ENCODE results near the gene PTPRA. TPM values are rescaled to one million over a fixed set of nuclear protein-coding genes. Genes with fewer than 3 reads are reported as not detected.

PTPRA gene
- total RNA-seq, 1 experiment from 2014 or later, result 12.2 TPM

DNA sequence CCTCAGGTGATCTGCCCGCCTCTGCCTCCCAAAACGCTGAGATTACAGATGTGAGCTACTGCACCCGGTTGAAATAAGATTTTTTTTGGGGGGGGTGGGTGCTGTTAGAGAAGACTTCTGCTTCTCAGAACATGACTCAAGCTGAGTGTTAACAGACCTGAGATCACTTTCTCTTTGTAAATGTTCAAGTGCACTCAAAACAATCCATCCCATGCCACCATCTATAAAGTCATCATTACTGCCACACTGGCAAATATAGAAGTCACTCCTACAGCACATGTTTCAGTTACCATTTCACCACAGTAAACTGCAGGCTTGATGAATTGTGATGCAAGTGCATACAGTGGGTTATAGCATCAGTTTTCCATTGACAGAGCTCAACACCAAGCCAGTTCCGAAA, 23.8 kb upstream of the PTPRA start:
- DNase-seq (ENCODE audit: low read depth), result no peak

DNA sequence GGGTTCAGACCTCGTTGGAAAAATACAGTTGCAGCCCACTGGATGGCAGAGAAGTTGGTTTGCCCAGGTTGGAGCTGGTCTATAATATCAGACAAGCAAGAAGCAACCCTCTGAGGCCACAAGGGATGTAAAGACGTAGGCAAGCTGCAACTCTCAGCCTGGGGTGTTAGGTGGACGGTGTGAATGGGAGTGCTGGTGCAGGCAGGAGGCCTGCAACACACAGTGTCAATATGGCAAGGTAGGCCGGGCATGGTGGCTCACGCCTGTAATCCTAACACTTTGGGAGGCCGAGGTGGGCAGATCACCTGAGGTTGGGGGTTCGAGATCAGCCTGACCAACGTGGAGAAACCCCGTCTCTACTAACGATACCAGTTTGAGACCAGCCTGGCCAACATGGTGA, 22.2 kb upstream of the PTPRA start:
- DNase-seq (ENCODE audit: low read depth), result no peak

GRCh38 chr20:2858591-2858990, 14.7 kb upstream of the PTPRA start:
- no peak for DNase-seq (ENCODE audit: low read depth)

DNA sequence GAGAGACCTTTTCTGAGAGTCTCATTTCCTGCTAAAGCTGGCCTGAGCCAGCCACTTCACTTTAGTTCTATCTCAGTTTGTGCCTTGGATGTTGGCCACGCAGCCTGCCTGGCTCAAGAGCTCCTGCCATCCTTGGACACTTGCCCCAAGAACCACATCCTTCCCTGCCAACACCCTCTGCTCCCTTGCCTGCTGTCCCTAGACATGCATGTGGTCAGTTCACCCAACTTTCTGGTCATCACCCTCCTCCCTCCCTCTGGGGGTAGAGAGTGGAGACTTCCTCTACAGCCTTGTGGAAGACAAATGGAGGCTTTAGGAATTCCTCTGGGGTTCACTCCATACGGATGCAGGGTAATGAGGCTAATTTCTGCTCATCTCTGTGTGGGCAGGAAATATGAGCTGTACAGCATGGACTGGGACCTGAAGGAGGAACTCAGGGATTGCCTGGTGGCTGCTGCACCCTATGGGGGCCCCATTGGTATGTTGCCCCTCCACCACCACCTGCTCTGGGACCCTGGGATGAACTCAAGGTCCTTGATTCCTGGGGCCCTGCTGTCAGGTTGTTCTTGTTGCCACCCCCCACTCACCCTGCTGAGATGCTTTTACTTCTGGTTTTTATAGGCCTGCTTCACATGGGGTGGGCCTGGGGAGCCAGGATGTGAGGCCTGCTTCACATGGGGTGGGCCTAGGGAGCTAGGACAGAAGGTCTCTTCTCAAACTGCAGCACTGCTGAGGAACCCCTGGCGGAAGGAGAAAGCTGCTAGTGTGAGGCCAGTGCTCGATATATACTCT, 13.8 kb upstream of the PTPRA start:
- no peak for DNase-seq (ENCODE audit: low read depth)

DNA sequence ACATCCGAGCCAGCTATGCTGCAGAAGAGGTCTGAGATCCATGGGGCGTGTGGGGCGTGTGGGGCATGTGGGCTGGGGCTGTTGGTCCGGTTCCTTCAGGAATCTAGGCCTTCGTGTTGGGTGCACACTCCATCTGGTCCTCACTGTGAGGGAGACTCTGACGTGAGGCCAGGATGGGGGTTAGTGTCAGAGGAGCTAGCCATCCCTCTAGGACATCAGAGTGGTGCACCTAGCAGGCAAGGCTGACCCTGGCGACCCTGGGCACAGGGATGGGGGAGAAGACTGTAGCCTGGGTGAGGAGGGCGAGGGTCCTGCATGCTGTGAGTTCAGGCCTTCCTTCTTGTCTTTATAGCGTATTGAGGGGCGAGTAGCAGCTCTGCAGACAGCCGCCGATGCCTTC, 8.7 kb upstream of the PTPRA start:
- no peak for DNase-seq (ENCODE audit: low read depth)

GRCh38 chr20:2865101-2865500, 8.2 kb upstream of the PTPRA start:
- DNase-seq (ENCODE audit: low read depth), result no peak

- DNase-seq (ENCODE audit: low read depth), result no peak
Observed at GRCh38 chr20:2865630-2866029, 7.7 kb upstream of the PTPRA start.

DNA sequence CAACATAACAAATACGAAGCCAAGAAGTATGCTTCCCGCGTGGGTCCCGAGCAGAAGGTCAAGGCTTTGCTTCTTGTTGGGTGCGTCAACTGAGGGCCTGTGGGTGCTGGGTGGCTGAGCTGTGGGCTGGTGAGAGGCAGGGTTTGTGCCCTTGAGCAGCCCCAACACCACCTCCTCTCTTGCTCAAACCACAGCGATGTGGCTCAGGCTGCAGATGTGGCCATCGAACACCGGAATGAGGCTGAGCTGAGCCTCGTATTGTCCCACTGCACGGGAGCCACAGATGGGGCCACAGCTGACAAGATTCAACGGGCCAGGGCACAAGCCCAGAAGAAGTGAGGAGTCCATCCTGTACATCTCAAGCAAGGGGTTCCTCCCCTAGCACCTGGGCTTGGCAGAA, 7.0 kb upstream of the PTPRA start:
- no peak for DNase-seq (ENCODE audit: low read depth)

GRCh38 chr20:2867081-2867864, 6.0 kb upstream of the PTPRA start:
- DNase-seq (ENCODE audit: low read depth), result peak; percentile 35

GRCh38 chr20:2869381-2869780, 3.9 kb upstream of the PTPRA start:
- no peak for DNase-seq (ENCODE audit: low read depth)

GRCh38 chr20:2871111-2871465, 2.2 kb upstream of the PTPRA start:
- DNase-seq (ENCODE audit: low read depth), result peak; percentile 44

DNA sequence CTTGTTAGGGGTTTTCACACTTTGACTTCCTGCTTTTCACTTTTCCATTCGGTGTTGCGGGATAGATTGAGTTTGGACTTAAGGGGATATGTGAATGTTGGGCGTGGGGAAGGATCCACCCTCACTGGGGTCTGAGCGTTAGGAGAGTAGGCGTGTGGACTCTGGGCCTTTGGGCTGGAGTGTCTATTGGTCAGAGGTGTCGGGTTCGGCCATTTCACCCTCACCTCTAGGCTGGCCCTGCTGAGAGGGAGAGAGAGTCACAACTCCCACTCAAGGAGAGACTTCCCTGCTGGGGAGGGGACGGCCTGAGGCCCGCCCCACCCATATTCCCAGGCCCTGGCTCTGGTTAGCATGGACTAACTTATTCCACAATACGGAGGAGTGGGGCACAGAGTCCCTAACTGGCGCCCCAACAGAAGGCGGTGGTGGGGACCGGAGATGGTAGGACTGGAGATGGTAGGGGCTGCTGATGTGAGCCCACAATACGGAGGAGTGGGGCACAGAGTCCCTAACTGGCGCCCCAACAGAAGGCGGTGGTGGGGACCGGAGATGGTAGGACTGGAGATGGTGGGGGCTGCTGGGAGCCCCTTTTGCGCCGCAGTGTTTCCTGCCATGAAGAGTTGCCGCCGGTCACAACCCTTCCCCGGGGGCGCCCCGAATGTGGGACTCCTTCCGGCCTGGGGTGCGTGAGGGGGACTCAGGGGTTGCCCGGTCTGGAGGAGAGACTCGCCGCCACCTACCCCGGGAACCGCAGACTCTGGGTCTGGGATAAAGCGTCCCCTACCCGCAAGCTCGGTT, 1.4 kb upstream of the PTPRA start:
- DNase-seq (ENCODE audit: low read depth), result no peak

DNA sequence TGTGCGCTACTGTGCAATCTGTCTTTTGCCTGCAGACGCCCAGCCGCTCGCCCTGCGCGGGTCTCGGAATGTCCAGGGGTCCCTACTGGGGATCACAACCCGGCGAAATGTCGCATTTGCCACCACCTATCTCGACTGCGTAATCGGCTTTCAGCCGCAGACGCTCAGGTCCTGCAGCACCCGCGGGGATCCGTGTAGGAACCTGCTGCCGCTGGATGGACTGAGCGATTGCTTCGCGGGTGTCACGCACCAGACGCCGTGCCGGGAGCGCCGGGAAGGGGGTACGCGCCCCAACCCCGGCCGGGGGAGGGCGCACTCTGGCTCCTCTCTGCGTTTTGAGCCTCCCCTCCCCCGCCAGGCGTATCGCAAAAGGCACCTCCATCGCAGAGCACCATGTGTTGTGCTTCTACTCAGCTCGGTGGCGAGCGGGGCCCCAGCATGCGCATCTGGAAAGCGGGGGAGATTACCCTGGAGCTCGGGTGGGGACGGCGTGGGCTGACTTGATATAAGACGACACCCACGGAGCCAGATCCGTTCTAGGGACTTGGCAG, 747 bp upstream of the PTPRA start:
- DNase-seq (ENCODE audit: low read depth), result peak; percentile 52

GRCh38 chr20:2873747-2874041, 413 bp downstream of the PTPRA start:
- no peak for DNase-seq (ENCODE audit: low read depth)

DNA sequence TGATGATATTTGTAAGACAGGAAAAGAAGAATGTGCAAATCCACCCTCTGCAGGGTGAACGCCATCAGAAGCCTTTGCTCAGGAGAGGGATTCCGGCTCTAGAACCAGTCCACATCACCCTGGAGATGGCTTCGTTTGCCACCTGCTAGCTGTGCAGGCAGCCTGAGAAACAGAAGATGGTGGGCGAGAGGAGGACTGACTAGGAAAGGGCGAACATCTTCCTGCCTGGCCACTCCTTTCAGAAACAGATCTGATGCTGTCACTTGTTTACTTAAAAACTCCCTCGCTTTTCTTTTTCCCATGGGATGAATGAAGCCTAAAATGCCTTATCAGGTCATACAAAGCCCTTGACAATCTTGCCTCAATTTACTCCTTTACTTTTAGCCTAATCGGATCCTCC, 1.2 kb downstream of the PTPRA start:
- peak; percentile 11 for DNase-seq (ENCODE audit: low read depth)

DNA sequence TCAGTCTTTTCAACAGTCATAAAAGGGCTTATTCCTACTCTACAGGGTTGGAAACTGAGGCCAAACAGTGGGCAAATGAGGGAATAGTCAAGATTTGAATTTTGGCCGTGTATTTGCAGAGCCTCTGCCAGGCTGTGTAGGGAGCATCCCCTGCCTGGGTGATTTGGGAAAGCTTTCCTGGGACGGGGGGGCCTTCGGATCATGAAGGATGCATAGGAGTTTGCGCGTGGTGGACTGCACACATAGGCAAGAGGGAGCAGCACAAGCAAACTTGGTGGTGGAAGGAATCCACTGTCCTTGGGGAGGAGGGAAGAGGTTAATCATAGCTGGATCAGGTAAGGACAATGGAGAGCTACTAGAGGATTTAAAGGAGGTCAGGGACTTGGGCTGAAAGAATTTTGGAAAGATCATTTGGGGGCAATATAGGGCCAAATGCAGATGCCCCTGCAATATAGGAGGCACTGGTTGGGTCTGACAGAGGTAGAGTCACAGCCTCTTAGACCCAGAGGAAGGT, 2.5 kb downstream of the PTPRA start:
- DNase-seq (ENCODE audit: low read depth), result no peak

GRCh38 chr20:2878515-2878914, 5.2 kb downstream of the PTPRA start:
- DNase-seq (ENCODE audit: low read depth), result no peak

- DNase-seq (ENCODE audit: low read depth), result peak; percentile 15
Observed at GRCh38 chr20:2879146-2879545, 5.9 kb downstream of the PTPRA start.

DNA sequence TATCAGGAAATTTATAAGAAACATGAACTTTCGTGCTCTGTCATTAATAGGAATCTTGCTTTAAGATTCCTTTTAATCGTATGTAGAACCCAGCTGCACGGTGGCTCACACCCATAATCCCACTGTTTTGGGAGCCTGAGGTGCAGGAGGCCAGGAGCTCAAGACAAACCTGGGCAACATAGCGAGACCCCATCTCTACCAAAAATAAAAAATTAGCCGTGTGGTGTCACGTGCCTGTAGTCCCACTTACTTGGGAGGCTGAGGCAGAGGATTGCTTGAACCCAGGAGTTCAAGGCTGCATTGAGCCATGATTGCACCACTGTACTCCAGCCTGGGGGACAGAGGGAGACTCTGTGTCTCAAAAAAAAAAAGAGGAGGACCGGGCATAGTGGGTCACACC, 7.4 kb downstream of the PTPRA start:
- no peak for DNase-seq (ENCODE audit: low read depth)

GRCh38 chr20:2883726-2884637, 10.7 kb downstream of the PTPRA start:
- DNase-seq (ENCODE audit: low read depth), result no peak

DNA sequence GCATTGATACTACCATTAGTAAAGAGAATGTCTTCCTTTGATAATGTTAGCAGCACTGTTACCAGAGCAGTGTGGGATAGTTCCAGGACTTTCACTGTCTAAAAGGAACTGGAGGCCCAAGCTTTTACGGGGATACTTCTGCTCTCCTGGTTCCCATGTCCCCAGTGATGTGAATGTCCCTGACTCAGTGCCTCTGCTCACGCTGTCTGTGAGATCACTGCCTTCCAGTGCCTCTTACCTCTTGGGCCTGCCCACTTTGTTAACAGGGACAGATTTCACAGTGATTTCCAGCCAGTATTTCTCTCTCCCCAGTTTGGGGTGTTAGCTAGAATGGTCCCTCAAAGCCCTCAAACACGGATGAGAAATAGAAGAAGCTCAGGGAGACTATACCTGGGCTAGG, 14.4 kb downstream of the PTPRA start:
- DNase-seq (ENCODE audit: low read depth), result no peak

Measured in Daoy (cell line).